GM12892 (cell line): ENCODE data around the gene LCE3A.
"Not testable (repeated sequence)": the region's sequence is repeated elsewhere in the genome, so short reads cannot be mapped to it uniquely, and the experiment has no call there.

ENCODE experiments used
- DNase-seq: peaks from one replicate; pipeline ENCODE4 v3.0.0; 2011; ENCODE audit not compliant: insufficient read length
- FAIRE-seq: peaks from 2 replicates; lab custom pipeline; 2011; peaks lifted over from hg19 to GRCh38; lab: Jason Lieb, UNC
- POLR2A ChIP-seq: IDR thresholded peaks from 2 replicates; pipeline ENCODE4 v1.6.1; 2011; ENCODE audit warnings: low read depth, low read length, control low read depth
- POLR2AphosphoS5 ChIP-seq: IDR thresholded peaks from 2 replicates; pipeline ENCODE4 v1.6.1; 2011; ENCODE audit warnings: low read depth, low read length, control low read depth
- TAF1 ChIP-seq: IDR thresholded peaks from 2 replicates; pipeline ENCODE4 v1.6.1; 2011; ENCODE audit warnings: low read depth, mild to moderate bottlenecking, control low read depth, low read length, borderline replicate concordance

LCE3A gene

GRCh38 chr1:152626744-152627143, 3.8 kb upstream of the LCE3A start:
- FAIRE-seq (no peak), DNase-seq (no peak)
- no peak for TF ChIP-seq POLR2A
- no peak for TF ChIP-seq POLR2AphosphoS5
- TF ChIP-seq TAF1: no peak

- DNase-seq (peak; percentile 37), FAIRE-seq (no peak)
- no peak for TF ChIP-seq TAF1
- TF ChIP-seq POLR2AphosphoS5: no peak
- no peak for TF ChIP-seq POLR2A
Measured at GRCh38 chr1:152623203-152623844, 421 bp upstream of the LCE3A start.

GRCh38 chr1:152621993-152622392, 910 bp downstream of the LCE3A start:
- TF ChIP-seq TAF1: no peak
- no peak for TF ChIP-seq POLR2AphosphoS5
- TF ChIP-seq POLR2A: no peak
- no peak for DNase-seq
- no peak for FAIRE-seq

GRCh38 chr1:152613511-152613910, 9.4 kb downstream of the LCE3A start, which contains the start of gene LCE3B:
LCE3B (plus strand) TSS chr1:152613811; CDS start chr1:152613811, 0 bp downstream.
- TF ChIP-seq POLR2A (no peak), POLR2AphosphoS5 (no peak), TAF1 (no peak)
- FAIRE-seq (no peak), DNase-seq (no peak)

GRCh38 chr1:152599934-152600333, 23.0 kb downstream of the LCE3A start, which contains the start of gene LCE3C:
LCE3C (plus strand) TSS chr1:152600234; CDS start chr1:152600732, 498 bp downstream.
- DNase-seq (no peak), FAIRE-seq (no peak)

GRCh38 chr1:152596986-152597385, 25.9 kb downstream of the LCE3A start:
- FAIRE-seq (no peak), DNase-seq (no peak)
- TF ChIP-seq POLR2AphosphoS5: no peak
- TF ChIP-seq TAF1: no peak
- no peak for TF ChIP-seq POLR2A

More at GRCh38 chr1:152599934-152600333, 23.0 kb downstream of the LCE3A start, which contains the start of gene LCE3C:
- TF ChIP-seq POLR2A: no peak
- no peak for TF ChIP-seq TAF1
- TF ChIP-seq POLR2AphosphoS5: no peak

- DNase-seq (no peak), FAIRE-seq (no peak)
- TF ChIP-seq TAF1: no peak
- TF ChIP-seq POLR2AphosphoS5: no peak
- no peak for TF ChIP-seq POLR2A
Measured at GRCh38 chr1:152585586-152585985, 37.3 kb downstream of the LCE3A start.

GRCh38 chr1:152582647-152583046, 40.3 kb downstream of the LCE3A start:
- no peak for FAIRE-seq
- DNase-seq: no peak
- no peak for TF ChIP-seq POLR2A
- no peak for TF ChIP-seq TAF1
- TF ChIP-seq POLR2AphosphoS5: no peak

- DNase-seq (no peak), FAIRE-seq (no peak)
- no peak for TF ChIP-seq TAF1
- TF ChIP-seq POLR2A: no peak
- TF ChIP-seq POLR2AphosphoS5: no peak
Measured at GRCh38 chr1:152580433-152580832, 42.5 kb downstream of the LCE3A start, which contains the start of gene LCE3D. LCE3D (minus strand) TSS chr1:152580516; CDS start chr1:152579936, 580 bp downstream.

- DNase-seq: not testable (repeated sequence)
- FAIRE-seq: peak; percentile 69
Measured at GRCh38 chr1:152579526-152579925, 43.4 kb downstream of the LCE3A start.

- TF ChIP-seq POLR2A (no peak), POLR2AphosphoS5 (no peak), TAF1 (no peak)
Measured at GRCh38 chr1:152577168-152577567, 45.7 kb downstream of the LCE3A start.

More at GRCh38 chr1:152577168-152577567, 45.7 kb downstream of the LCE3A start:
- FAIRE-seq: peak; percentile 64
- DNase-seq: no peak
